CD14-positive monocyte (primary cell): ENCODE measurements around the gene PCNA. TPM values are rescaled to one million over a fixed set of nuclear protein-coding genes. Genes with fewer than 3 reads are reported as not detected.

ENCODE experiments used
- DNase-seq, 3 donors: peaks; one replicate each; pipeline ENCODE4 v3.0.0-alpha.2; 2011 to 2022
- H2AFZ ChIP-seq: 2 replicates; pipeline ENCODE4 v1.6.0; 2012; ENCODE audit warnings: mild to moderate bottlenecking, low read depth, low read length, inconsistent platforms; ENCODE audit not compliant: insufficient read depth, poor library complexity, severe bottlenecking
- H3K27ac ChIP-seq, 2 donors: 1 replicate in 1 of 2; 2 replicates in 1 of 2; pipeline ENCODE4 v1.5.1; 2012 to 2013; ENCODE audit warnings: low read length in 2 of 2, control low read depth in 1 of 2, inconsistent platforms in 1 of 2, low read depth in 1 of 2, mild to moderate bottlenecking in 1 of 2
- H3K27me3 ChIP-seq, 2 donors: one replicate each; pipeline versions ENCODE4 v1.6.0 to v1.6.1; 2011 to 2013; ENCODE audit warnings: low read length in 2 of 2; ENCODE audit not compliant: control insufficient read depth in 2 of 2, insufficient read depth in 2 of 2
- H3K36me3 ChIP-seq, 2 donors: replicated peaks in 1 of 2; 1 replicate in 1 of 2; 2 replicates in 1 of 2; pipeline versions ENCODE4 v1.5.1 to v1.6.1; 2012 to 2013; ENCODE audit warnings: low read length in 2 of 2, control low read depth in 1 of 2, inconsistent platforms in 1 of 2, mild to moderate bottlenecking in 1 of 2; ENCODE audit not compliant: insufficient read depth in 2 of 2, control insufficient read depth in 1 of 2
- H3K4me1 ChIP-seq, 2 donors: 1 replicate in 1 of 2; 2 replicates in 1 of 2; pipeline versions ENCODE4 v1.5.1 to v1.6.1; 2012 to 2013; ENCODE audit warnings: low read length in 2 of 2, control low read depth in 1 of 2, inconsistent platforms in 1 of 2, mild to moderate bottlenecking in 1 of 2, moderate library complexity in 1 of 2; ENCODE audit not compliant: insufficient read depth in 2 of 2, control insufficient read depth in 1 of 2
- H3K4me2 ChIP-seq: replicated peaks from 2 replicates; pipeline ENCODE3; 2012; ENCODE audit warnings: low read length, moderate library complexity, mild to moderate bottlenecking; ENCODE audit not compliant: poor library complexity, severe bottlenecking; ENCODE audit errors: extremely low read depth
- H3K4me3 ChIP-seq, 3 experiments: fragments of 200-600 bp in 1 of 3; sonication (generic) in 1 of 3; replicated peaks in 1 of 3; 1 replicate in 2 of 3; 2 replicates in 1 of 3; pipeline ENCODE4 v1.5.1; 2011 to 2013; ENCODE audit warnings: low read length in 3 of 3, mild to moderate bottlenecking in 3 of 3, control low read depth in 2 of 3, low read depth in 2 of 3, inconsistent platforms in 1 of 3, moderate library complexity in 1 of 3
- H3K79me2 ChIP-seq: 2 replicates; pipeline ENCODE4 v1.6.0; 2012; ENCODE audit warnings: mild to moderate bottlenecking, control low read depth, inconsistent platforms, low read length, moderate library complexity; ENCODE audit not compliant: insufficient read depth
- H3K9ac ChIP-seq: 2 replicates; pipeline ENCODE4 v1.6.0; 2017; ENCODE audit warnings: low read length, mild to moderate bottlenecking; ENCODE audit not compliant: insufficient read depth, poor library complexity, severe bottlenecking
- H3K9me3 ChIP-seq, 2 donors: replicated peaks in 1 of 2; 1 replicate in 1 of 2; 2 replicates in 1 of 2; pipeline versions ENCODE4 v1.5.1 to v1.6.1; 2012 to 2013; ENCODE audit warnings: low read length in 2 of 2, control low read depth in 1 of 2; ENCODE audit not compliant: control insufficient read depth in 1 of 2, insufficient read depth in 1 of 2
- H4K20me1 ChIP-seq: 2 replicates; pipeline ENCODE4 v1.6.0; 2012; ENCODE audit warnings: mild to moderate bottlenecking, low read length, control low read depth, moderate library complexity; ENCODE audit not compliant: insufficient read depth
- H3K27ac Mint-ChIP-seq, 7 donors: one replicate each; pipeline ENCODE4 v1.8.0; 2020; ENCODE audit warnings: mild to moderate bottlenecking in 7 of 7, mixed read lengths in 7 of 7, moderate library complexity in 6 of 7, inconsistent platforms in 2 of 7
- H3K27me3 Mint-ChIP-seq, 3 donors: one replicate each; pipeline ENCODE4 v1.8.0; 2021 to 2022; ENCODE audit warnings: low read depth in 3 of 3, mild to moderate bottlenecking in 3 of 3, mixed read lengths in 3 of 3, moderate library complexity in 3 of 3, inconsistent platforms in 1 of 3
- H3K36me3 Mint-ChIP-seq, 2 donors: one replicate each; pipeline ENCODE4 v1.8.0; 2020; ENCODE audit warnings: mixed read lengths in 2 of 2, inconsistent platforms in 1 of 2, mild to moderate bottlenecking in 1 of 2
- H3K4me1 Mint-ChIP-seq: one replicate; pipeline ENCODE4 v1.8.0; 2020; ENCODE audit warnings: mild to moderate bottlenecking, mixed read lengths
- H3K4me3 Mint-ChIP-seq, 2 donors: one replicate each; pipeline ENCODE4 v1.8.0; 2020; ENCODE audit warnings: mild to moderate bottlenecking in 2 of 2, mixed read lengths in 2 of 2, moderate library complexity in 1 of 2
- H3K9me3 Mint-ChIP-seq, 7 donors: one replicate each; pipeline ENCODE4 v1.8.0; 2020 to 2022; ENCODE audit warnings: mixed read lengths in 7 of 7, mild to moderate bottlenecking in 6 of 7, moderate library complexity in 6 of 7, inconsistent platforms in 2 of 7
- CTCF ChIP-seq: fragments of 200-600 bp; IDR thresholded peaks from one replicate; pipeline ENCODE4 v1.8.0; 2022; ENCODE audit warnings: antibody characterized with exemption, mild to moderate bottlenecking
- WGBS: methylation state at CpG from one replicate; pipeline ENCODE4 v1.1.5; 2013; ENCODE audit warnings: missing lambda C conversion rate; ENCODE audit not compliant: insufficient coverage; 5-methylcytosine and 5-hydroxymethylcytosine counted together
- intact Hi-C, 2 donors: fragments of 100-400 bp; cut with micrococcal nuclease; formaldehyde crosslinking; loops; one replicate each; pipeline versions ENCODE4 v1.15.0 to v1.15.1; 2023
- polyA plus RNA-seq, 3 donors: library from polyadenylated mRNA; depleted of rRNA in 1 of 3; unstranded in 2 of 3; stranded (reverse) in 1 of 3; fragments of 300-500 nt in 2 of 3; fragments of >200 nt in 1 of 3; fragmentation: Illumina TruSeq in 2 of 3; gene quantifications; 1 replicate in 2 of 3; 2 replicates in 1 of 3; pipeline ENCODE4 v1.2.3, GENCODE V29; 2012 to 2021

PCNA gene
- polyA plus RNA-seq, 3 donors = 27.9 to 35.0 (median 30.8) TPM

- no peak for TF ChIP-seq CTCF
- H3K27ac Mint-ChIP-seq = peak overlapping the region in 6 of 7 donors; percentile 26 to 93 (median 62)
- H3K9me3 Mint-ChIP-seq = no peaks in the 10 kb centered on the region
- peaks cover 37% of the 10 kb centered on the region for H3K4me1 Mint-ChIP-seq
- Histone ChIP-seq H3K4me3 (peak overlapping the region; percentile 75 to 99 (median 97)), H2AFZ (peak overlapping the region; percentile 98), H4K20me1 (peaks cover 13% of the 10 kb centered on the region), H3K36me3 (peaks cover 13 to 35% of the 10 kb centered on the region in 2 donors), H3K9ac (peak overlapping the region; percentile 64), H3K79me2 (peaks cover 54% of the 10 kb centered on the region), H3K27ac (peak overlapping the region in 1 of 2 donors; percentile 88), H3K4me2 (peak overlapping the region; percentile 98), H3K27me3 (no peaks in the 10 kb centered on the region), H3K9me3 (no peaks in the 10 kb centered on the region), H3K4me1 (peaks cover 21 to 37% of the 10 kb centered on the region in 2 donors)
- intact Hi-C loops = loop anchor here in 1 of 2 donors (1.0 kb wide), 1 partner anchor 10 kb away; no protein-coding TSS in a partner anchor
- peak overlapping the region; percentile 93 to 95 for H3K4me3 Mint-ChIP-seq
- no peaks in the 10 kb centered on the region for H3K27me3 Mint-ChIP-seq
- H3K36me3 Mint-ChIP-seq = peaks cover 17 to 22% of the 10 kb centered on the region in 2 donors
- no peak for DNase-seq
- 11% methylated on average over 9 of the region's 23 CpGs for WGBS
These were observed 1.3 kb downstream of the PCNA start for GRCh38 chr20:5118220-5119142.

GRCh38 chr20:5116875-5117274, 2.9 kb downstream of the PCNA start:
- H3K79me2 ChIP-seq = peaks cover 62% of the 10 kb centered on the region
- H3K4me2 ChIP-seq = no peak overlapping the region
- peak overlapping the region in 1 of 2 donors; percentile 22 for H3K27ac ChIP-seq
- no peak overlapping the region for H3K27ac Mint-ChIP-seq
- no peaks in the 10 kb centered on the region for H3K9me3 Mint-ChIP-seq
- no peak overlapping the region for H3K9ac ChIP-seq
- peaks cover 17 to 22% of the 10 kb centered on the region in 2 donors for H3K36me3 Mint-ChIP-seq
- H3K4me3 ChIP-seq = no peak overlapping the region
- DNase-seq = no peak
- no peak for TF ChIP-seq CTCF
- no peaks in the 10 kb centered on the region for H3K27me3 Mint-ChIP-seq
- H3K9me3 ChIP-seq = no peaks in the 10 kb centered on the region
- H3K4me1 ChIP-seq = peaks cover 28 to 46% of the 10 kb centered on the region in 2 donors
- peaks cover 13% of the 10 kb centered on the region for H4K20me1 ChIP-seq
- H3K4me1 Mint-ChIP-seq = peaks cover 33% of the 10 kb centered on the region
- H2AFZ ChIP-seq = no peak overlapping the region
- H3K27me3 ChIP-seq = no peaks in the 10 kb centered on the region
- peaks cover 13 to 35% of the 10 kb centered on the region in 2 donors for H3K36me3 ChIP-seq
- no CpG with 5 or more reads among the region's 3 CpGs for WGBS
- intact Hi-C loops = no loop called here
- no peak overlapping the region for H3K4me3 Mint-ChIP-seq
